HUES64 (cell line): ENCODE results near the gene PLEKHH1.
A peak's percentile ranks its signal among the peaks of the same experiment; 100 is the strongest.

Source experiments
- H3K27ac ChIP-seq: 2 replicates; pipeline ENCODE4 v1.7.0; 2013; ENCODE audit warnings: low read depth, low read length, inconsistent platforms
- H3K27me3 ChIP-seq: 2 replicates; pipeline ENCODE4 v1.6.1; 2013; ENCODE audit warnings: mild to moderate bottlenecking, low read length; ENCODE audit not compliant: insufficient read depth
- H3K36me3 ChIP-seq: 2 replicates; pipeline ENCODE4 v1.6.1; 2013; ENCODE audit warnings: mild to moderate bottlenecking, low read length; ENCODE audit not compliant: insufficient read depth
- H3K4me1 ChIP-seq: 2 replicates; pipeline ENCODE4 v1.6.1; 2013; ENCODE audit warnings: mild to moderate bottlenecking, low read length, moderate library complexity; ENCODE audit not compliant: insufficient read depth
- H3K4me3 ChIP-seq: 2 replicates; pipeline ENCODE4 v1.5.1; 2013; ENCODE audit warnings: mild to moderate bottlenecking, low read length, moderate library complexity
- H3K9ac ChIP-seq: 2 replicates; pipeline ENCODE4 v1.6.1; 2013; ENCODE audit warnings: mild to moderate bottlenecking, low read depth, low read length
- H3K9me3 ChIP-seq: 2 replicates; pipeline ENCODE4 v1.6.1; 2013; ENCODE audit warnings: low read depth, low read length; ENCODE audit not compliant: insufficient read depth
- WGBS: fragments of 150-250, 120-280 bp; methylation state at CpG from one replicate; pipeline ENCODE4 v1.1.7; 2013; ENCODE audit warnings: missing lambda C conversion rate; 5-methylcytosine and 5-hydroxymethylcytosine counted together

PLEKHH1 gene

DNA sequence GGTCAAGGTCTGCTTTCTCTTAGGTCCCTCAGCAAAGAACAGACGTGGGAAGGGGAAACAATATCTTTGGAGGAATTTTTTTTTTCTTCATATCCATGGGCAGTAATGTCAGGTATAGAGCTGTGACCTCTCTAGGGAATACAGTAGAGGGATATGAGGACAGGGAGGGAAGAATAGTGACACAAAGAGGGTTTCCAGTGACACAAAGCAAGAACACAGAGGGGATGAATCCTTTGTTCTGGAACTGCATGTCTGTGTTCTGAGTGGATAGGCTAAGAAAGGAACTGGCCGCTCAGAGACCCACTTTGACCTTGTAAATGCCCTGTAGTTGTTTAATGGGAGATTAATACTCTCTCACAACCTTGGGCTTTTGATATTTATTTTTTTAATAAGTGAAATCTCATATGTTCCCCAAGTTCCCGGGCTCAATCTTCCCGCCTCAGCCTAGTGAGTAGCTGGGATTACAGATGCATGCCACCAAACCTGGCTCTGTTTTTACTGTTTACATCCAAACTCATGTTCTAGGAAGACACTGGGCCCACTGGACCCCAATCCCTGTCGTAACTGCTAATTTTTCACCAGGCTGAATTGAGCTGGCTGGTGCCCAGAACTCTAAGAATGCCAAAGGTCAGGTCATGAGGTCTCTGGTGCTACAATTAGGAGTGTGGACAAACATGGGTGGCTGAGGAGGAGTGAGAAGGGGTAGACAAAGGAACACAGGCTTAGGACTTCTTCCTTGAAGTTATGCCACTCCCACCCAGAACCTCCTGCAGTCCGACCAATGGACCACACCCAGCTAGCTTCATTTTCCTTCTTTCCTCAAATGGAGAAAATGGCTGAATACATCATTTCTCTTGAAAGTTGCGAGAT lies 9.1 kb upstream of the PLEKHH1 start:
- no peaks in the 10 kb centered on the region for H3K9me3 ChIP-seq
- no peaks in the 10 kb centered on the region for H3K36me3 ChIP-seq
- no peak overlapping the region for H3K27ac ChIP-seq
- H3K4me3 ChIP-seq = no peak overlapping the region
- no peak overlapping the region for H3K9ac ChIP-seq
- H3K4me1 ChIP-seq = no peaks in the 10 kb centered on the region
- H3K27me3 ChIP-seq = peaks cover 11% of the 10 kb centered on the region
- 93% methylated on average over 6 of the region's 7 CpGs for WGBS

DNA sequence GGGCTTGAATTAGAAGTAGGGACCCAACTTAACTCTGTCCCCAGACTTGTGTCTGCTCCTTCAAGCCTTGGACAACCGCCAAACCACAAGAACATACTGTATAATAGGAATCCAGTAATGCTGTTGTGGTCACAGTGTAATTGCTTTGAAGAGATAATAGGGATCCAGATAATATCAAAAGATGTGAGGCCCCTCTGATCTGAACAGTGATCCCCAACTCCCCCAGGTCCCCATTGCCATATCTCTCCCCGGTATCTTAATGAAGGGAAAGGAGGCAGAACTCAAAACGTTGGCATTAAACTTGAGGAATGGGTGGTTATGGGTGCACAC lies 8.5 kb upstream of the PLEKHH1 start:
- H3K4me3 ChIP-seq = no peak overlapping the region
- no peaks in the 10 kb centered on the region for H3K36me3 ChIP-seq
- H3K27me3 ChIP-seq = peaks cover 5% of the 10 kb centered on the region
- no peaks in the 10 kb centered on the region for H3K9me3 ChIP-seq
- no peaks in the 10 kb centered on the region for H3K4me1 ChIP-seq
- no peak overlapping the region for H3K9ac ChIP-seq
- 90% methylated on average over 2 of the region's 3 CpGs for WGBS
- no peak overlapping the region for H3K27ac ChIP-seq

DNA sequence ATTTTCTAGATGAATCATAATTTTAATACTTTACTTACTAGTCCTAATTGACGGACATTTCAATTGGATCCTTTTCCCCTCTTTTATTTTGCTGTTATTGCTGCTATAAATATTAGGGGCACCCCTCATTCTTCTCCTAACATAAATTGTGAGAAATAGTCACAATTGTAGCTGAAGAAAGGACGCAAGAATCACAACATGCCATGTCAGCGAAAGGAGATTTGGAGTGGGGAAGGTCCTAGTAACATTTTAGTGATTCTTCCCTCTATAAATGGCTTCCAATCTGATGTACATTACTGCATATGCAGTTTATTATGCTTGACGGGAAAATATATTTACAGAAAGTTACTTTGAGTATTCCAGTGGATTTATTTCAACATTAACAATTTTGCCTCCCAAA lies 7.7 kb upstream of the PLEKHH1 start:
- Histone ChIP-seq H3K9me3 (no peaks in the 10 kb centered on the region), H3K27ac (no peak overlapping the region), H3K27me3 (peaks cover 3% of the 10 kb centered on the region; the same call in 1 of the 2 replicates), H3K4me1 (no peaks in the 10 kb centered on the region), H3K9ac (no peak overlapping the region), H3K36me3 (no peaks in the 10 kb centered on the region), H3K4me3 (no peak overlapping the region)
- WGBS = 60% methylated on average over 1 of the region's 4 CpGs

DNA sequence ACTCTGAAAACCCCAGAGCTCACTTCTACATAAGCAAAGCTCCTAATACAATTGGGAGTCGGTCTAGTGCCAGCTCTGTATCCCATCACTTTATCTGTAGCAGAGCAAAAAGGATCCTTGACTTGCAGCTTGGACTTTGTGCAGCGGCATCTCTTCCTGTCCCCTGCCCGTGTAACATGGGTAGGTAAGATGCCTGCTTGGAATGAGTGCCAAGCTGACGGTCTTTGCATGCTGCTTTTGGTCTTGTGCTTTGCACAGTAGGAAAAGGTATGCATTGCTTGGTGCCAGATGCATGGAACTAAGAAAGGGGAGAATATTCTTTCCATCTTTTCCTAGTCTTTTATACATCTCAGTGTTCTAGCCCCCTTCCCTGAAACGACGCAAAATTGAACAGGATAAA lies 6.9 kb upstream of the PLEKHH1 start:
- Histone ChIP-seq H3K4me3 (no peak overlapping the region), H3K36me3 (no peaks in the 10 kb centered on the region), H3K27ac (no peak overlapping the region), H3K4me1 (no peaks in the 10 kb centered on the region), H3K9ac (no peak overlapping the region), H3K27me3 (no peaks in the 10 kb centered on the region), H3K9me3 (no peaks in the 10 kb centered on the region)
- 84% methylated on average over 6 of the region's 6 CpGs for whole genome bisulfite sequencing

DNA sequence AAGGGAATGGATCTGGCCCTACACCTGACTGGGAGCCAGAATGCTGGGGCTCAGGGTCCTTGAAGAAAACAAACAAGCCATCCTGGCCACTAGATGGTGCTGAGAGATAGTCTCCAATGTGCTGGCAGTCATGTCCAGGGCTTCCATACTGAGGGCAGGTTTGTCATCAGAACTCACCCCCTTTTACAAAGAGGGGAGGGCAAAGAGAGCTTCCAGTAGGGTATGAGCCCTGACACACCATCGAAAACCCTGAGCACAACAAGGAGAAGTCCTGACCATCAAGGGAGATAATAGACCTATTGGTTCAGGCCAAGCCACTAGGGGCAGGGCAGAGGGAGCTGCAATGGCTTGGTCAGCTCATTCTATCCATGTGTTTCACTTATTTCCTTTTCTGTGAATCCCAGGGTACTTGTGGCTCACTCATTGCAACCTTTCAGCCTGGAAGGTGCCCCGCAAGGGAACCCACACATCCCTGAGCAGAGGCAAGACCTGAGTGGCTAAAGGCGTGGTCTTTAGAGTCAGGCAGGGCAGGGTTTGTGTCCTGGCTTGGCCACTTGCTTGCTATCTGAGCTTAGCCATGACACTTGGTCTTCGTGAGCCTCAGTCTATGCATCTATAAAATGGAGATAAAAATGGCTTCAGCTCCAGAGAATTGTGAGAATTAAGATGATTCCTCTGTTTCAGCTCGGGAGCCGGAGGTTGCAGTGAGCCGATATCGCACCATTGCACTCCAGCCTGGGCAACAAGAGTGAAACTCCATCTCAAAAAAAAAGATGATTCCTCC lies 6.2 kb upstream of the PLEKHH1 start:
- Histone ChIP-seq H3K36me3 (no peaks in the 10 kb centered on the region), H3K9me3 (no peaks in the 10 kb centered on the region), H3K4me1 (no peaks in the 10 kb centered on the region), H3K27ac (no peak overlapping the region), H3K9ac (no peak overlapping the region), H3K27me3 (no peaks in the 10 kb centered on the region; the same call in 1 of the 2 replicates), H3K4me3 (no peak overlapping the region)
- 78% methylated on average over 8 of the region's 8 CpGs for WGBS

DNA sequence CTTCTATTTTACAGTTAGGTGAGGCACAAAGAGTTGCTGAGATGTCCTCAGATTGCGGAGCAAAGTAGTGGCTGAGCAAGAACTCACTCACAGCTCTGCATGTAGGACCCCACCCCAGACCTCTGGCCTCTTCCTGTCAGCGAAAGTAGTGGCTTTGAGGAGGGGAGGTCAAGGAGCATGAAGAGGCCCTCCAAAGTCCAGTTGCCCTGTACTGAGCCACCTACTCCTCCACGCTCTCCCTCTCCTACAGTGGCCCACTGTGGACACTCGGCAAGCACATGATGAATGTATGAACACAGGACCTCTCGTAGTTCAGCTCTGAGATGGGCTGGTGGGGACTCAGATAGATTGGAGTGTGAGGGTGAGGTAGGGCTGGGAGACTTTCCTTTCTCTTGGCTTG lies 5.3 kb upstream of the PLEKHH1 start:
- 93% methylated on average over 5 of the region's 5 CpGs for WGBS
- H3K27ac ChIP-seq = no peak overlapping the region
- no peak overlapping the region for H3K9ac ChIP-seq
- no peaks in the 10 kb centered on the region; the same call in 1 of the 2 replicates for H3K4me1 ChIP-seq
- H3K27me3 ChIP-seq = peaks cover 2% of the 10 kb centered on the region; the same call in 1 of the 2 replicates
- no peaks in the 10 kb centered on the region for H3K9me3 ChIP-seq
- H3K36me3 ChIP-seq = no peaks in the 10 kb centered on the region
- H3K4me3 ChIP-seq = no peak overlapping the region

DNA sequence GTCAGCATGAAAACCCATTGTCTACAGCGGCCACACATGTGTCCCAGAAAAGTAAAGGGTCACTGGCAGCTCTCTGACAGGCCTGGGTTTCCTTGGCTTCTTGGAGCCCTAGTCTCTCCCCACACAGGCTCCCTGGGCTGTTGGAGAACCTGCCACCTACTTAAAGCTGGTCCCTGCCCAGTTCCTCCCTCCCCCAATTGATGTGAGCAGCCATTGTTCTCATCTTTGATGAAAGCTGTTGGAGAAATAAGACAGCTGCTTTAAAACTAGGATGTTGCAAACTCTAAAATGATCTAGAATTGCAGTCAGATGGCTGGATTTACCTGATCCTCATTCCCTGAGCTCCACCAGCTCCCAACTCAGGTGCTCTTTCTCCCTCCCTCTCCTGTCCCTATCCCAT lies 4.8 kb upstream of the PLEKHH1 start:
- H3K4me1 ChIP-seq = no peaks in the 10 kb centered on the region; the same call in 1 of the 2 replicates
- H3K9ac ChIP-seq = no peak overlapping the region
- no peak overlapping the region for H3K4me3 ChIP-seq
- no peaks in the 10 kb centered on the region for H3K36me3 ChIP-seq
- 94% methylated on average over 1 of the region's 1 CpG for WGBS
- no peak overlapping the region for H3K27ac ChIP-seq
- H3K9me3 ChIP-seq = no peaks in the 10 kb centered on the region
- peaks cover 3% of the 10 kb centered on the region; the same call in 1 of the 2 replicates for H3K27me3 ChIP-seq

DNA sequence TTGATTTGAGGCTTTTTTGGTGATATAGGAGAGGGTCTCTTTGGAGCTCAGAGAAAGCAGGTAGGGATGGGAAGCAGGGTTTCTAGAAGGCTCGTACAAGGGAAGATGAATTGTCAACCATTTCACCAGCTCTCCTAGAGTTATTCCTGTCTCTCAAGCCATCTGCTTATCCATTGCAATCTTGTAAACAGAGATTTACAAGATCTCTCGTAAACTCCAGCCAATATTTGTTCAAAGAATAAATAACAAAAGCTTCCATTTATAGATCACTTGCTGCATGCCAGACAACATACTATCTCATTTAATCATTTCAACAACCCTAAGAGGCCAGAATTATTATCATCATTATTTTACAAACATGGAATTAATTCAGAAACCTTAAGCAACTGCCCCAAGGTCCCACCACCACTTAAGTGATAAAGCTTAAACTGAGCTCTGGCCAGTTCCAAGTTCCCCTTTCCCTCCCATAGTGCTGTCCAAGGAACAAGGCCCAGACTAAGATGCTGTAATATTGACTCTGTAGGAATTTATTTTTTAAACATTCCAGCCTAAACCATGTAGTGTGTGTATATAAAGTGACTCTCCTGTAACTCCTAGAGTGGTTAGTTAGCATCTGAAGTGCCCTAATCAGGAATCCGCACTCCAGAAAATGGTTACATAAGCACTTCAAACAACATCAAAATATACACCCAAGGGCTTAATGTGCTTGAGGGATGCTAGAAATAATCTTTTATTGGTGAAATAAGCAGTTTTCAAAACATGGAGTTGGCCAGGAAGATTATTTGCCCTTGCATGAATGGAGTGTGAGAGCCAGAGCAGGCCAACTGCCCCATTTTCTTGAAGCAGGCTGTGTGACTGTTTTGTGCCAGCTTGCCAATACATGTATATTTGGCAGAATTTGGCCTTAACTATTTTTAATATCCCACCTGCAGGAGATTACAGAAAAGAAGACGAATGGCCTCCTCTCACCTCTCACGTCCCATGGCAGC lies 2.8 kb upstream of the PLEKHH1 start:
- Histone ChIP-seq H3K36me3 (no peaks in the 10 kb centered on the region), H3K9ac (no peak overlapping the region), H3K4me3 (no peak overlapping the region), H3K27me3 (peaks cover 9% of the 10 kb centered on the region; the same call in 1 of the 2 replicates), H3K4me1 (peaks cover 3% of the 10 kb centered on the region), H3K27ac (no peak overlapping the region), H3K9me3 (no peaks in the 10 kb centered on the region)
- 91% methylated on average over 4 of the region's 5 CpGs for WGBS

DNA sequence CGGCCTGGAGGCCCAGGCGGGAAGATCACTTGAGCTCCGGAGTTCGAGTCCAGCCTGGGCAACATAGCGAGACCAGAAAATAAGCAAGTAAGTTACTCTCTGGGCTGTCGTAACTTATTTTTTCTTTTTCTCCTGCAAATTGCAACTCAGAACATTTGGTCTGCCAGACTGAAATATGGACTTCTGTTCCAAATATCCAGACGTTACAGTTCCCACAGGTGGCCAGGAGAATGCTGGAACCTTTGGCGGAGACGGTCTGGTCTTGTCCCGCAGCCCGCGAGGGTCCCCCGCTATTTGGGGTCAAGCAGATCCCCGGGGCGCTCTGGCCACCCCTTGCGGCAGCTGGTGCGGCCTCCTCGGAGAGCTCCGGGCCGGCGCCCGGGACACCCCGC lies 488 bp upstream of the PLEKHH1 start:
- WGBS = 22% methylated on average over 23 of the region's 23 CpGs
- no peaks in the 10 kb centered on the region for H3K9me3 ChIP-seq
- H3K27me3 ChIP-seq = peaks cover 9% of the 10 kb centered on the region; the same call in 1 of the 2 replicates
- peak overlapping the region; percentile 3; the same call in 1 of the 2 replicates for H3K27ac ChIP-seq
- H3K9ac ChIP-seq = peak overlapping the region; percentile 86
- H3K4me3 ChIP-seq = peak overlapping the region; percentile 82
- peaks cover 3% of the 10 kb centered on the region for H3K4me1 ChIP-seq
- H3K36me3 ChIP-seq = no peaks in the 10 kb centered on the region

DNA sequence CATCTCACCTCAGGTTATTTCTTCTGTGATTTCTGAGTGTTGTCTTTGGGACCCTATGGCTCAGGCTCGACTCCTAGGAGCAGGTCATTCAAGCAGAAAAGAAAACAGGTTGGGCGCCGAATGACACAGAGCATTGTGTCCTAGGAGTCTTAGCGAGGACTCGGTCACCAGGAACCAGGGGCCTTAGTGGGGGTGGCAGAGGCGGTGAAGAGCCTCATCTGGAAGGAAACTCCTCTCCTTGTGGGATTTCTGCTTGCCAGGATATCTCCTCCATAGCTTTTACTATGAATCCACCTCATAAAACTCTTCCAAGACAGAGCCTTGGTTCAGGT lies 630 bp downstream of the PLEKHH1 start:
- 9% methylated on average over 6 of the region's 6 CpGs for WGBS
- peaks cover 9% of the 10 kb centered on the region; the same call in 1 of the 2 replicates for H3K27me3 ChIP-seq
- no peak overlapping the region; the same call in 1 of the 2 replicates for H3K27ac ChIP-seq

More for the DNA sequence above, 630 bp downstream of the PLEKHH1 start:
- no peaks in the 10 kb centered on the region for H3K36me3 ChIP-seq
- H3K9ac ChIP-seq = peak overlapping the region; percentile 86
- peaks cover 9% of the 10 kb centered on the region for H3K4me1 ChIP-seq
- no peaks in the 10 kb centered on the region for H3K9me3 ChIP-seq
- H3K4me3 ChIP-seq = peak overlapping the region; percentile 82
